ENCODE data around the gene KCNT2.

The KCNT2 gene

GRCh38 chr1:196393282-196393681 is 215.0 kb downstream of the KCNT2 start:
- DNase-seq, result no peak

GRCh38 chr1:196387766-196388165 is 220.5 kb downstream of the KCNT2 start:
- no peak for DNase-seq

- DNase-seq, result no peak
These were observed 223.1 kb downstream of the KCNT2 start for GRCh38 chr1:196385109-196385508.

GRCh38 chr1:196382383-196382782 is 225.9 kb downstream of the KCNT2 start:
- no peak for DNase-seq

GRCh38 chr1:196381544-196381943 is 226.7 kb downstream of the KCNT2 start:
- no peak for DNase-seq

- no peak for DNase-seq
These were observed 227.9 kb downstream of the KCNT2 start for GRCh38 chr1:196380316-196380715.

- DNase-seq, result no peak
These were observed 230.4 kb downstream of the KCNT2 start for GRCh38 chr1:196377811-196378210.

GRCh38 chr1:196376630-196377328 is 231.5 kb downstream of the KCNT2 start:
- no peak for DNase-seq

GRCh38 chr1:196373798-196374197 is 234.4 kb downstream of the KCNT2 start:
- no peak for DNase-seq

GRCh38 chr1:196372896-196373536 is 235.2 kb downstream of the KCNT2 start:
- no peak for DNase-seq

- DNase-seq, result no peak
These were observed 240.4 kb downstream of the KCNT2 start for GRCh38 chr1:196367838-196368237.

GRCh38 chr1:196366817-196367495 is 241.3 kb downstream of the KCNT2 start:
- DNase-seq, result no peak

GRCh38 chr1:196361112-196361714 is 247.0 kb downstream of the KCNT2 start:
- DNase-seq, result no peak

GRCh38 chr1:196357913-196358312 is 250.3 kb downstream of the KCNT2 start:
- DNase-seq, result no peak

- no peak for DNase-seq
These were observed 252.9 kb downstream of the KCNT2 start for GRCh38 chr1:196355206-196355786.

- DNase-seq, result no peak
These were observed 263.8 kb downstream of the KCNT2 start for GRCh38 chr1:196344453-196344852.

GRCh38 chr1:196324345-196324744 is 283.9 kb downstream of the KCNT2 start:
- DNase-seq, result no peak

GRCh38 chr1:196323869-196324268 is 284.4 kb downstream of the KCNT2 start:
- no peak for DNase-seq

- no peak for DNase-seq
These were observed 288.9 kb downstream of the KCNT2 start for GRCh38 chr1:196319301-196319700.

- DNase-seq, result no peak
These were observed 290.4 kb downstream of the KCNT2 start for GRCh38 chr1:196317535-196318522.

- no peak for DNase-seq
These were observed 295.5 kb downstream of the KCNT2 start for GRCh38 chr1:196312739-196313138.

GRCh38 chr1:196309386-196309785 is 298.9 kb downstream of the KCNT2 start:
- no peak for DNase-seq

All from activated naive CD4-positive, alpha-beta T cell treated with Interleukin-2 at 50 U/mL for 16 hours (primary cell).